Measurements from ENCODE around the gene OR5B12. TPM values are rescaled to one million over a fixed set of nuclear protein-coding genes. Genes with fewer than 3 reads are reported as not detected.

Gene OR5B12
- total RNA-seq: not detected in 2 replicates

GRCh38 chr11:58442136-58442535 is at the start of gene OR5B12:
Gene OR5B12, minus strand, starts transcription at chr11:58442236. Its CDS starts 2,085 bp downstream, at chr11:58440151.

GRCh38 chr11:58428021-58428420 is 14.0 kb downstream of the OR5B12 start, which contains the start of gene OR5B2:
Gene OR5B2, minus strand, starts transcription at chr11:58428121. Its CDS starts 4,860 bp downstream, at chr11:58423261.

GRCh38 chr11:58406774-58407173 is 35.3 kb downstream of the OR5B12 start, which contains the start of gene OR5B3:
Gene OR5B3, minus strand, starts transcription at chr11:58406874. Its CDS starts 3,465 bp downstream, at chr11:58403409.

Other genes starting within 250 kb of the OR5B12 start
- not detected in 2 replicates for gene OR1S2, start 238.1 kb downstream of the OR5B12 start, total RNA-seq
- gene OR1S1, start 229.5 kb downstream of the OR5B12 start, total RNA-seq: not detected in 2 replicates
- not detected in 2 replicates for gene OR10Q1, start 213.3 kb downstream of the OR5B12 start, total RNA-seq
- not detected in 2 replicates for gene OR10W1, start 174.0 kb downstream of the OR5B12 start, total RNA-seq
- not detected in 2 replicates for gene OR5B17, start 83.2 kb downstream of the OR5B12 start, total RNA-seq
- gene OR5B3, start 35.4 kb downstream of the OR5B12 start, total RNA-seq: not detected in 2 replicates
- not detected in 2 replicates for gene OR5B2, start 14.1 kb downstream of the OR5B12 start, total RNA-seq
- gene OR5B21, start 65.9 kb upstream of the OR5B12 start, total RNA-seq: not detected in 2 replicates
- gene LPXN, start 133.6 kb upstream of the OR5B12 start, total RNA-seq: 11.0 and 15.1 TPM in 2 replicates
- 29.7 and 40.9 TPM in 2 replicates for gene ZFP91, start 136.8 kb upstream of the OR5B12 start, total RNA-seq
- gene CNTF, start 180.4 kb upstream of the OR5B12 start, total RNA-seq: 0.71 TPM in 1 of 2 replicates, not detected in the other

Measured in myometrial cell (primary cell).